ENCODE data around the gene SH3GL2. TPM values are rescaled to one million over a fixed set of nuclear protein-coding genes. Genes with fewer than 3 reads are reported as not detected.

Gene SH3GL2
- total and polyA plus RNA-seq, 10 donors: 0.02 TPM; not detected in 9

GRCh38 chr9:17580119-17580518 lies 1.3 kb downstream of the SH3GL2 start:
- Histone ChIP-seq H3K36me3 (no peaks in the 10 kb centered on the region), H3K4me1 (peaks cover 5 to 16% (median 11%) of the 10 kb centered on the region in 6 donors), H3K9me3 (peaks cover 0 to 4% (median 0%) of the 10 kb centered on the region in 8 donors), H3K27me3 (replicated peaks in 1 of 7) (peaks cover 0 to 59% (median 36%) of the 10 kb centered on the region in 7 donors), H3K27ac (no peak overlapping the region), H3K4me3 (no peak overlapping the region)
- WGBS, 5 donors: 72 to 84% (median 75%) methylated on average over 9 of the region's 9 CpGs
- intact Hi-C loops (cut with DNase I; ENCODE audit: low total_unique reads): no loop called here
- TF ChIP-seq CTCF (IDR thresholded peaks at IDR 0.05 in 8 of 11, conservative IDR thresholded peaks at IDR 0.05 in 3 of 11) (no peak), POLR2A (IDR thresholded peaks at IDR 0.05) (no peak), POLR2AphosphoS5 (IDR thresholded peaks at IDR 0.05) (no peak)
- no peak for DNase-seq

GRCh38 chr9:17587113-17587512 lies 8.2 kb downstream of the SH3GL2 start:
- no peak for TF ChIP-seq POLR2AphosphoS5 (IDR thresholded peaks at IDR 0.05)
- TF ChIP-seq CTCF (IDR thresholded peaks at IDR 0.05 in 8 of 11, conservative IDR thresholded peaks at IDR 0.05 in 3 of 11): no peak
- no peak for TF ChIP-seq POLR2A (IDR thresholded peaks at IDR 0.05)
- H3K36me3 ChIP-seq: no peaks in the 10 kb centered on the region
- peaks cover 0 to 8% (median 0%) of the 10 kb centered on the region in 8 donors for H3K9me3 ChIP-seq
- no peak overlapping the region for H3K4me3 ChIP-seq
- peaks cover 0 to 5% (median 0%) of the 10 kb centered on the region in 7 donors for H3K27me3 ChIP-seq (replicated peaks in 1 of 7)
- intact Hi-C loops (cut with DNase I; ENCODE audit: low total_unique reads): no loop called here
- no peak overlapping the region for H3K27ac ChIP-seq
- 56 to 72% (median 64%) methylated on average over 5 of the region's 5 CpGs for WGBS, 5 donors
- H3K4me1 ChIP-seq: no peaks in the 10 kb centered on the region
- no peak for DNase-seq

GRCh38 chr9:17588395-17588794 lies 9.5 kb downstream of the SH3GL2 start:
- no peaks in the 10 kb centered on the region for H3K36me3 ChIP-seq
- TF ChIP-seq POLR2A (IDR thresholded peaks at IDR 0.05): no peak
- no peak for DNase-seq
- no peak overlapping the region for H3K4me3 ChIP-seq
- 67 to 88% (median 70%) methylated on average over 1 of the region's 1 CpG for WGBS, 5 donors
- H3K27me3 ChIP-seq (replicated peaks in 1 of 7): no peaks in the 10 kb centered on the region
- H3K9me3 ChIP-seq: peaks cover 0 to 8% (median 0%) of the 10 kb centered on the region in 8 donors
- H3K4me1 ChIP-seq: no peaks in the 10 kb centered on the region
- no peak overlapping the region for H3K27ac ChIP-seq
- intact Hi-C loops (cut with DNase I; ENCODE audit: low total_unique reads): no loop called here

GRCh38 chr9:17588941-17589340 lies 10.1 kb downstream of the SH3GL2 start:
- DNase-seq: no peak
- no peak for TF ChIP-seq POLR2AphosphoS5 (IDR thresholded peaks at IDR 0.05)
- TF ChIP-seq CTCF (IDR thresholded peaks at IDR 0.05 in 8 of 11, conservative IDR thresholded peaks at IDR 0.05 in 3 of 11): no peak
- TF ChIP-seq POLR2A (IDR thresholded peaks at IDR 0.05): no peak
- no peaks in the 10 kb centered on the region for H3K4me1 ChIP-seq
- peaks cover 0 to 8% (median 0%) of the 10 kb centered on the region in 8 donors for H3K9me3 ChIP-seq
- WGBS, 5 donors: 81 to 95% (median 89%) methylated on average over 4 of the region's 4 CpGs
- H3K36me3 ChIP-seq: no peaks in the 10 kb centered on the region
- no peaks in the 10 kb centered on the region for H3K27me3 ChIP-seq (replicated peaks in 1 of 7)
- intact Hi-C loops (cut with DNase I; ENCODE audit: low total_unique reads): no loop called here
- no peak overlapping the region for H3K27ac ChIP-seq
- H3K4me3 ChIP-seq: no peak overlapping the region

- no peaks in the 10 kb centered on the region for H3K4me1 ChIP-seq
- no peak for TF ChIP-seq POLR2AphosphoS5 (IDR thresholded peaks at IDR 0.05)
- no peak for TF ChIP-seq CTCF (IDR thresholded peaks at IDR 0.05 in 8 of 11, conservative IDR thresholded peaks at IDR 0.05 in 3 of 11)
- no peak for TF ChIP-seq POLR2A (IDR thresholded peaks at IDR 0.05)
- no peak for DNase-seq
- H3K36me3 ChIP-seq: no peaks in the 10 kb centered on the region
- no peaks in the 10 kb centered on the region for H3K27me3 ChIP-seq (replicated peaks in 1 of 7)
- intact Hi-C loops (cut with DNase I; ENCODE audit: low total_unique reads): no loop called here
- peaks cover 0 to 8% (median 0%) of the 10 kb centered on the region in 8 donors for H3K9me3 ChIP-seq
- 83 to 94% (median 90%) methylated on average over 5 of the region's 5 CpGs for WGBS, 5 donors
- no peak overlapping the region for H3K4me3 ChIP-seq
- H3K27ac ChIP-seq: no peak overlapping the region
Measured at GRCh38 chr9:17589771-17590170, 10.9 kb downstream of the SH3GL2 start.
